Trophoblast cell (in vitro differentiated cells and primary cell): Measurements from ENCODE around the gene ARIH1.

Experiments used
- DNase-seq, 2 donors: peaks; one replicate each; pipeline ENCODE4 v3.0.0-alpha.2; 2016
- H2AFZ ChIP-seq: 2 replicates; pipeline ENCODE4 v1.6.1; 2013; ENCODE audit warnings: low read length, moderate library complexity, mild to moderate bottlenecking; ENCODE audit not compliant: insufficient read depth, poor library complexity
- H2AK5ac ChIP-seq: 2 replicates; pipeline ENCODE4 v1.6.1; 2013; ENCODE audit warnings: mild to moderate bottlenecking, low read length
- H2BK120ac ChIP-seq: 2 replicates; pipeline ENCODE4 v1.6.1; 2013; ENCODE audit warnings: low read length, mild to moderate bottlenecking, moderate library complexity; ENCODE audit not compliant: insufficient read depth, poor library complexity
- H2BK12ac ChIP-seq: 2 replicates; pipeline ENCODE4 v1.6.1; 2013; ENCODE audit warnings: mild to moderate bottlenecking, low read length, moderate library complexity
- H2BK5ac ChIP-seq: 2 replicates; pipeline ENCODE4 v1.6.1; 2013; ENCODE audit warnings: low read length, low read depth, moderate library complexity, mild to moderate bottlenecking; ENCODE audit not compliant: poor library complexity
- H3K14ac ChIP-seq: 2 replicates; pipeline ENCODE4 v1.6.1; 2013; ENCODE audit warnings: mild to moderate bottlenecking, low read length
- H3K18ac ChIP-seq: 2 replicates; pipeline ENCODE4 v1.6.1; 2013; ENCODE audit warnings: mild to moderate bottlenecking, low read length
- H3K23ac ChIP-seq: 2 replicates; pipeline ENCODE4 v1.6.1; 2013; ENCODE audit warnings: low read length
- H3K27ac ChIP-seq: 2 replicates; pipeline ENCODE4 v1.5.1; 2013; ENCODE audit warnings: low read depth, mild to moderate bottlenecking, inconsistent platforms, low read length, moderate library complexity
- H3K27me3 ChIP-seq: 2 replicates; pipeline ENCODE4 v1.6.1; 2013; ENCODE audit warnings: inconsistent platforms, mild to moderate bottlenecking, low read length, moderate library complexity; ENCODE audit not compliant: insufficient read depth
- H3K36me3 ChIP-seq, 2 experiments: 1 replicate in 1 of 2; 2 replicates in 1 of 2; pipeline ENCODE4 v1.6.1; 2013; ENCODE audit warnings: low read length in 2 of 2, mild to moderate bottlenecking in 2 of 2, moderate library complexity in 1 of 2; ENCODE audit not compliant: insufficient read depth in 2 of 2, control insufficient read depth in 1 of 2
- H3K4ac ChIP-seq: 2 replicates; pipeline ENCODE4 v1.6.1; 2013; ENCODE audit warnings: low read depth, mild to moderate bottlenecking, low read length, moderate library complexity
- H3K4me1 ChIP-seq, 2 experiments: 1 replicate in 1 of 2; 2 replicates in 1 of 2; pipeline ENCODE4 v1.6.1; 2013; ENCODE audit warnings: low read length in 2 of 2, mild to moderate bottlenecking in 2 of 2, moderate library complexity in 1 of 2; ENCODE audit not compliant: insufficient read depth in 2 of 2, control insufficient read depth in 1 of 2
- H3K4me2 ChIP-seq: 2 replicates; pipeline ENCODE4 v1.6.1; 2013; ENCODE audit warnings: inconsistent platforms, mild to moderate bottlenecking, low read length, moderate library complexity
- H3K4me3 ChIP-seq: 2 replicates; pipeline ENCODE4 v1.5.1; 2013; ENCODE audit warnings: mild to moderate bottlenecking, low read depth, low read length, inconsistent platforms
- H3K79me1 ChIP-seq: one replicate; pipeline ENCODE4 v1.6.1; 2013; ENCODE audit warnings: low read length
- H3K79me2 ChIP-seq: 2 replicates; pipeline ENCODE4 v1.6.1; 2013; ENCODE audit warnings: low read length, mild to moderate bottlenecking; ENCODE audit not compliant: control insufficient read depth, insufficient read depth, poor library complexity
- H3K9ac ChIP-seq: 2 replicates; pipeline ENCODE4 v1.6.1; 2013; ENCODE audit warnings: mild to moderate bottlenecking, low read length
- H3K9me3 ChIP-seq: 2 replicates; pipeline ENCODE4 v1.6.1; 2013; ENCODE audit warnings: low read depth, mild to moderate bottlenecking, control low read depth, inconsistent platforms, low read length; ENCODE audit not compliant: insufficient read depth
- H4K12ac ChIP-seq: 2 replicates; pipeline ENCODE4 v1.6.1; 2013; ENCODE audit warnings: low read depth, mild to moderate bottlenecking, low read length, moderate library complexity
- H4K8ac ChIP-seq: 2 replicates; pipeline ENCODE4 v1.6.1; 2013; ENCODE audit warnings: low read depth, mild to moderate bottlenecking, low read length, moderate library complexity
- H4K91ac ChIP-seq: one replicate; pipeline ENCODE4 v1.6.1; 2013; ENCODE audit warnings: low read depth, mild to moderate bottlenecking, low read length, moderate library complexity
- WGBS: extraction: QIAGEN DNeasy Blood & Tissue Kit; methylation state at CpG from one replicate; pipeline ENCODE4 v1.1.7; 2013; ENCODE audit warnings: missing lambda C conversion rate; ENCODE audit not compliant: insufficient read length, insufficient coverage; ENCODE audit errors: extremely low coverage; 5-methylcytosine and 5-hydroxymethylcytosine counted together

The ARIH1 gene

GRCh38 chr15:72591361-72591760 is 117.2 kb downstream of the ARIH1 start:
- peaks cover 0 to 3% of the 10 kb centered on the region in 2 experiments for H3K36me3 ChIP-seq
- H3K4me3 ChIP-seq, result no peak overlapping the region
- no peak overlapping the region for H3K4me2 ChIP-seq
- no peak overlapping the region for H2BK12ac ChIP-seq
- no peaks in the 10 kb centered on the region for H3K9me3 ChIP-seq
- DNase-seq, result no peak
- no peak overlapping the region for H4K91ac ChIP-seq
- no peak overlapping the region for H2AFZ ChIP-seq
- H3K4me1 ChIP-seq, result no peaks in the 10 kb centered on the region
- no peak overlapping the region for H3K27ac ChIP-seq
- no peak overlapping the region for H4K12ac ChIP-seq
- no peak overlapping the region for H3K23ac ChIP-seq
- no peak overlapping the region for H3K9ac ChIP-seq
- H4K8ac ChIP-seq, result no peak overlapping the region
- H3K14ac ChIP-seq, result no peak overlapping the region
- H3K79me2 ChIP-seq, result no peaks in the 10 kb centered on the region
- no peaks in the 10 kb centered on the region for H3K79me1 ChIP-seq
- no peak overlapping the region for H3K18ac ChIP-seq
- no peaks in the 10 kb centered on the region for H3K27me3 ChIP-seq
- WGBS, result no CpG with 5 or more reads among the region's 1 CpG
- no peak overlapping the region for H2BK5ac ChIP-seq
- no peak overlapping the region for H2AK5ac ChIP-seq
- H3K4ac ChIP-seq, result no peak overlapping the region
- H2BK120ac ChIP-seq, result no peak overlapping the region

- H3K4me3 ChIP-seq, result no peak overlapping the region
- no peaks in the 10 kb centered on the region for H3K4me1 ChIP-seq
- H3K14ac ChIP-seq, result no peak overlapping the region
- H3K9ac ChIP-seq, result no peak overlapping the region
- WGBS, result no CpG with 5 or more reads among the region's 2 CpGs
- no peak overlapping the region for H3K18ac ChIP-seq
- H2BK12ac ChIP-seq, result no peak overlapping the region
- no peak overlapping the region for H4K12ac ChIP-seq
- H3K36me3 ChIP-seq, result peaks cover 0 to 3% of the 10 kb centered on the region in 2 experiments
- H3K79me1 ChIP-seq, result no peaks in the 10 kb centered on the region
- H4K91ac ChIP-seq, result no peak overlapping the region
- no peak overlapping the region for H2BK5ac ChIP-seq
- no peak overlapping the region for H3K23ac ChIP-seq
- no peak overlapping the region for H3K4me2 ChIP-seq
- no peak overlapping the region for H2AFZ ChIP-seq
- H3K27ac ChIP-seq, result no peak overlapping the region
- H4K8ac ChIP-seq, result no peak overlapping the region
- H2AK5ac ChIP-seq, result no peak overlapping the region
- no peak for DNase-seq
- H3K9me3 ChIP-seq, result no peaks in the 10 kb centered on the region
- H2BK120ac ChIP-seq, result no peak overlapping the region
- H3K4ac ChIP-seq, result no peak overlapping the region
- H3K27me3 ChIP-seq, result no peaks in the 10 kb centered on the region
- H3K79me2 ChIP-seq, result no peaks in the 10 kb centered on the region
These were observed 118.0 kb downstream of the ARIH1 start for GRCh38 chr15:72592097-72592496.

- no peak overlapping the region for H2AK5ac ChIP-seq
- H3K18ac ChIP-seq, result no peak overlapping the region
- H2BK5ac ChIP-seq, result no peak overlapping the region
- no peak overlapping the region for H3K14ac ChIP-seq
- H4K91ac ChIP-seq, result no peak overlapping the region
- no peak overlapping the region for H4K8ac ChIP-seq
- no peak for DNase-seq
- H2BK120ac ChIP-seq, result no peak overlapping the region
- H3K27me3 ChIP-seq, result no peaks in the 10 kb centered on the region
- H3K4me2 ChIP-seq, result no peak overlapping the region
- no peak overlapping the region for H3K27ac ChIP-seq
- no CpG with 5 or more reads among the region's 2 CpGs for WGBS
- no peak overlapping the region for H2BK12ac ChIP-seq
- no peak overlapping the region for H3K9ac ChIP-seq
- no peak overlapping the region for H3K23ac ChIP-seq
- no peak overlapping the region for H4K12ac ChIP-seq
- peaks cover 0 to 3% of the 10 kb centered on the region in 2 experiments for H3K4me1 ChIP-seq
- no peak overlapping the region for H3K4me3 ChIP-seq
- H2AFZ ChIP-seq, result no peak overlapping the region
- H3K4ac ChIP-seq, result no peak overlapping the region
- H3K79me1 ChIP-seq, result no peaks in the 10 kb centered on the region
- H3K36me3 ChIP-seq, result peaks cover 0 to 3% of the 10 kb centered on the region in 2 experiments
- no peaks in the 10 kb centered on the region for H3K9me3 ChIP-seq
- no peaks in the 10 kb centered on the region for H3K79me2 ChIP-seq
These were observed 118.5 kb downstream of the ARIH1 start for GRCh38 chr15:72592676-72593075.

- Histone ChIP-seq H3K4me3 (no peak overlapping the region), H3K79me1 (no peaks in the 10 kb centered on the region), H3K23ac (no peak overlapping the region), H2BK5ac (no peak overlapping the region), H2BK12ac (no peak overlapping the region), H3K4ac (no peak overlapping the region), H3K4me2 (no peak overlapping the region), H2AFZ (no peak overlapping the region), H3K27ac (no peak overlapping the region), H3K79me2 (no peaks in the 10 kb centered on the region), H3K4me1 (peaks cover 0 to 3% of the 10 kb centered on the region in 2 experiments), H3K27me3 (no peaks in the 10 kb centered on the region), H2AK5ac (no peak overlapping the region), H3K36me3 (peaks cover 0 to 3% of the 10 kb centered on the region in 2 experiments), H4K12ac (no peak overlapping the region), H4K8ac (no peak overlapping the region), H2BK120ac (no peak overlapping the region), H3K18ac (no peak overlapping the region), H4K91ac (no peak overlapping the region), H3K14ac (no peak overlapping the region), H3K9ac (no peak overlapping the region), H3K9me3 (no peaks in the 10 kb centered on the region)
- no peak for DNase-seq
- WGBS, result no CpG with 5 or more reads among the region's 4 CpGs
These were observed 119.7 kb downstream of the ARIH1 start for GRCh38 chr15:72593838-72594237.
